ENCODE measurements around the gene CTSH. TPM values are rescaled to one million over a fixed set of nuclear protein-coding genes. Genes with fewer than 3 reads are reported as not detected.

The CTSH gene
- total RNA-seq, 1 experiment from 2014 or later: 178 TPM

- Histone ChIP-seq H3K27ac (ENCODE audit: low read length) (no peak overlapping the region), H3K4me1 (ENCODE audit: control insufficient read depth, insufficient read depth, low read length) (no peaks in the 10 kb centered on the region), H3K4me3 (ENCODE audit: low read depth in 2 of 2, low read length in 2 of 2) (no peak overlapping the region), H3K27me3 (ENCODE audit: control insufficient read depth, insufficient read depth, low read length) (no peaks in the 10 kb centered on the region), H3K9me3 (ENCODE audit: control insufficient read depth, insufficient read depth, low read depth, low read length) (no peaks in the 10 kb centered on the region), H3K36me3 (ENCODE audit: control insufficient read depth, insufficient read depth, low read length) (peaks cover 74% of the 10 kb centered on the region)
- no TSS peak for BruUV-seq (replicated peaks)
- DNase-seq (ENCODE audit: low read depth, low spot score) (no peak), ATAC-seq (no peak)
- in situ Hi-C loops (cut with HindIII; ENCODE audit: low pct_unique_long_range_greater_than_20kb, low sequenced_read_pairs): no loop called here
- TF ChIP-seq, protein P1, sequence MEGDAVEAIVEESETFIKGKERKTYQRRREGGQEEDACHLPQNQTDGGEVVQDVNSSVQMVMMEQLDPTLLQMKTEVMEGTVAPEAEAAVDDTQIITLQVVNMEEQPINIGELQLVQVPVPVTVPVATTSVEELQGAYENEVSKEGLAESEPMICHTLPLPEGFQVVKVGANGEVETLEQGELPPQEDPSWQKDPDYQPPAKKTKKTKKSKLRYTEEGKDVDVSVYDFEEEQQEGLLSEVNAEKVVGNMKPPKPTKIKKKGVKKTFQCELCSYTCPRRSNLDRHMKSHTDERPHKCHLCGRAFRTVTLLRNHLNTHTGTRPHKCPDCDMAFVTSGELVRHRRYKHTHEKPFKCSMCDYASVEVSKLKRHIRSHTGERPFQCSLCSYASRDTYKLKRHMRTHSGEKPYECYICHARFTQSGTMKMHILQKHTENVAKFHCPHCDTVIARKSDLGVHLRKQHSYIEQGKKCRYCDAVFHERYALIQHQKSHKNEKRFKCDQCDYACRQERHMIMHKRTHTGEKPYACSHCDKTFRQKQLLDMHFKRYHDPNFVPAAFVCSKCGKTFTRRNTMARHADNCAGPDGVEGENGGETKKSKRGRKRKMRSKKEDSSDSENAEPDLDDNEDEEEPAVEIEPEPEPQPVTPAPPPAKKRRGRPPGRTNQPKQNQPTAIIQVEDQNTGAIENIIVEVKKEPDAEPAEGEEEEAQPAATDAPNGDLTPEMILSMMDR (IDR thresholded peaks at IDR 0.05): no peak
- TF ChIP-seq POLR2AphosphoS5 (IDR thresholded peaks at IDR 0.05; ENCODE audit: low read depth, low read length): no peak
- TF ChIP-seq REST (IDR thresholded peaks at IDR 0.05; ENCODE audit: insufficient read depth in 1 of 2, low read depth in 2 of 2, low read length in 1 of 2): no peak
- TF ChIP-seq TCF7L2 (IDR thresholded peaks at IDR 0.05; ENCODE audit: low read depth, low read length): no peak
- no peak for TF ChIP-seq SIN3A (IDR thresholded peaks at IDR 0.05; ENCODE audit: borderline replicate concordance, insufficient read depth, low read depth, low read length)
- ChIA-PET CTCF (no interaction called here), POLR2A (no interaction called here)
- intact Hi-C loops (cut with micrococcal nuclease; ENCODE audit: unreplicated experiment): no loop called here
Observed at GRCh38 chr15:78893538-78893937, 51.3 kb downstream of the CTSH start.

DNA sequence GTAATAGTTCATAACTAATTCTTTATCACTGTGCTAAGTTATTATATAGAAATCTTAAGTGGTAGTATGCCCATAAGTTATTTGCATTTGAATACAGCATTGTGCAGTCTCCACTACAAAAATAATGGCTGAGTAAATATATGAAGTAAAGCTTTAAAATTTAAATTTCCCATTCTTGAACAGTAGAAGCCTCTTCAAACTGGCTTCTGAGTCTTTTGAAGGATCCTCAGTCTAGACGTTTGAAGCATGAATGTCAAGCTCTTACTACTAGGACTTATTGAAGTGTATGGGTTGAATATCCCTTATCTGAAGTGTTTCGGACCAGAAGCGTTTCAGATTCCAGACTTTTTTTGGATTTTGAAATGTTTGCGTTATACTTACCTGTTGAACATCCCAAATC lies 55.8 kb downstream of the CTSH start:
- ChIA-PET POLR2A (no interaction called here), CTCF (no interaction called here)
- no TSS peak for BruUV-seq (replicated peaks)
- intact Hi-C loops (cut with micrococcal nuclease; ENCODE audit: unreplicated experiment) (no loop called here), in situ Hi-C loops (cut with HindIII; ENCODE audit: low pct_unique_long_range_greater_than_20kb, low sequenced_read_pairs) (no loop called here)
- H3K36me3 ChIP-seq (ENCODE audit: control insufficient read depth, insufficient read depth, low read length): peaks cover 77% of the 10 kb centered on the region
- no peak overlapping the region for H3K27ac ChIP-seq (ENCODE audit: low read length)
- no peaks in the 10 kb centered on the region for H3K27me3 ChIP-seq (ENCODE audit: control insufficient read depth, insufficient read depth, low read length)
- no peaks in the 10 kb centered on the region for H3K9me3 ChIP-seq (ENCODE audit: control insufficient read depth, insufficient read depth, low read depth, low read length)
- 0 out of 2 replicates have a peak, but pooled peaks cover 4% of the 10 kb centered on the region for H3K4me1 ChIP-seq (ENCODE audit: control insufficient read depth, insufficient read depth, low read length)
- TF ChIP-seq TCF7L2 (IDR thresholded peaks at IDR 0.05; ENCODE audit: low read depth, low read length) (no peak), POLR2AphosphoS5 (IDR thresholded peaks at IDR 0.05; ENCODE audit: low read depth, low read length) (no peak), SIN3A (IDR thresholded peaks at IDR 0.05; ENCODE audit: borderline replicate concordance, insufficient read depth, low read depth, low read length) (no peak), REST (IDR thresholded peaks at IDR 0.05; ENCODE audit: insufficient read depth in 1 of 2, low read depth in 2 of 2, low read length in 1 of 2) (no peak)
- TF ChIP-seq, protein P1 (IDR thresholded peaks at IDR 0.05): no peak
- DNase-seq (ENCODE audit: low read depth, low spot score): no peak
- no peak overlapping the region for H3K4me3 ChIP-seq (ENCODE audit: low read depth in 2 of 2, low read length in 2 of 2)
- ATAC-seq: no peak

Measured in Panc1 (cell line).